IPS DF 6.9 (cell line): ENCODE results near the gene FNDC3B.

ENCODE experiments used
- DNase-seq: peaks from one replicate; pipeline ENCODE4 v3.0.0-alpha.2; 2013; ENCODE audit warnings: low read depth, low spot score
- H3K27ac ChIP-seq: one replicate; pipeline ENCODE4 v1.5.1; 2013; ENCODE audit warnings: low read length, control low read depth
- H3K27me3 ChIP-seq: 2 replicates; pipeline ENCODE4 v1.6.1; 2013; ENCODE audit warnings: mild to moderate bottlenecking, low read length; ENCODE audit not compliant: control insufficient read depth, insufficient read depth
- H3K36me3 ChIP-seq: 2 replicates; pipeline ENCODE4 v1.6.1; 2013; ENCODE audit warnings: low read length; ENCODE audit not compliant: control insufficient read depth, insufficient read depth
- H3K4me1 ChIP-seq: 2 replicates; pipeline ENCODE4 v1.6.1; 2013; ENCODE audit warnings: low read length; ENCODE audit not compliant: control insufficient read depth, insufficient read depth
- H3K4me3 ChIP-seq: 2 replicates; pipeline ENCODE4 v1.5.1; 2013; ENCODE audit warnings: mild to moderate bottlenecking, low read length
- H3K9me3 ChIP-seq: 2 replicates; pipeline ENCODE4 v1.6.1; 2013; ENCODE audit warnings: low read length, inconsistent platforms; ENCODE audit not compliant: control insufficient read depth, insufficient read depth
- whole genome bisulfite sequencing: extraction: QIAGEN DNeasy Blood & Tissue Kit; methylation state at CpG from one replicate; pipeline ENCODE4 v1.1.7; 2013; ENCODE audit warnings: mixed read lengths, missing lambda C conversion rate; ENCODE audit not compliant: insufficient read length, insufficient coverage; 5-methylcytosine and 5-hydroxymethylcytosine counted together

Gene FNDC3B

GRCh38 chr3:172272698-172273097, 233.3 kb downstream of the FNDC3B start:
- DNase-seq, result no peak
- no CpG with 5 or more reads among the region's 2 CpGs for WGBS
- no peak overlapping the region for H3K4me3 ChIP-seq
- no peaks in the 10 kb centered on the region for H3K4me1 ChIP-seq
- no peak overlapping the region for H3K27ac ChIP-seq
- no peaks in the 10 kb centered on the region for H3K27me3 ChIP-seq
- H3K9me3 ChIP-seq, result no peaks in the 10 kb centered on the region
- no peaks in the 10 kb centered on the region for H3K36me3 ChIP-seq

- no peak for DNase-seq
- no peaks in the 10 kb centered on the region for H3K4me1 ChIP-seq
- H3K9me3 ChIP-seq, result no peaks in the 10 kb centered on the region
- no peaks in the 10 kb centered on the region for H3K27me3 ChIP-seq
- WGBS, result no CpG with 5 or more reads among the region's 1 CpG
- no peaks in the 10 kb centered on the region for H3K36me3 ChIP-seq
- no peak overlapping the region for H3K27ac ChIP-seq
- H3K4me3 ChIP-seq, result no peak overlapping the region
Observed at GRCh38 chr3:172273378-172273777, 234.0 kb downstream of the FNDC3B start.

- whole genome bisulfite sequencing, result no CpG with 5 or more reads among the region's 2 CpGs
- no peaks in the 10 kb centered on the region for H3K36me3 ChIP-seq
- no peak overlapping the region for H3K27ac ChIP-seq
- H3K9me3 ChIP-seq, result no peaks in the 10 kb centered on the region
- no peaks in the 10 kb centered on the region for H3K27me3 ChIP-seq
- no peak for DNase-seq
- no peak overlapping the region for H3K4me3 ChIP-seq
- H3K4me1 ChIP-seq, result no peaks in the 10 kb centered on the region
Observed at GRCh38 chr3:172274906-172275305, 235.5 kb downstream of the FNDC3B start.

GRCh38 chr3:172275586-172275985, 236.2 kb downstream of the FNDC3B start:
- no peak overlapping the region for H3K4me3 ChIP-seq
- H3K36me3 ChIP-seq, result no peaks in the 10 kb centered on the region
- H3K27ac ChIP-seq, result no peak overlapping the region
- no peak for DNase-seq
- no peaks in the 10 kb centered on the region for H3K9me3 ChIP-seq
- no peaks in the 10 kb centered on the region for H3K4me1 ChIP-seq
- no peaks in the 10 kb centered on the region for H3K27me3 ChIP-seq
- whole genome bisulfite sequencing, result no CpG with 5 or more reads among the region's 1 CpG

GRCh38 chr3:172276103-172276502, 236.7 kb downstream of the FNDC3B start:
- Histone ChIP-seq H3K36me3 (no peaks in the 10 kb centered on the region), H3K27ac (no peak overlapping the region), H3K4me3 (no peak overlapping the region), H3K4me1 (no peaks in the 10 kb centered on the region), H3K9me3 (no peaks in the 10 kb centered on the region), H3K27me3 (no peaks in the 10 kb centered on the region)
- no peak for DNase-seq

GRCh38 chr3:172277151-172277652, 237.8 kb downstream of the FNDC3B start:
- no peaks in the 10 kb centered on the region for H3K4me1 ChIP-seq
- H3K36me3 ChIP-seq, result no peaks in the 10 kb centered on the region
- H3K27ac ChIP-seq, result no peak overlapping the region
- no peaks in the 10 kb centered on the region for H3K27me3 ChIP-seq
- DNase-seq, result no peak
- H3K4me3 ChIP-seq, result no peak overlapping the region
- WGBS, result no CpG with 5 or more reads among the region's 5 CpGs
- H3K9me3 ChIP-seq, result no peaks in the 10 kb centered on the region

- no peaks in the 10 kb centered on the region for H3K27me3 ChIP-seq
- no peak overlapping the region for H3K27ac ChIP-seq
- H3K4me1 ChIP-seq, result no peaks in the 10 kb centered on the region
- no peaks in the 10 kb centered on the region for H3K36me3 ChIP-seq
- WGBS, result no CpG with 5 or more reads among the region's 5 CpGs
- no peaks in the 10 kb centered on the region for H3K9me3 ChIP-seq
- no peak overlapping the region for H3K4me3 ChIP-seq
- no peak for DNase-seq
Observed at GRCh38 chr3:172279191-172279640, 239.8 kb downstream of the FNDC3B start.

- Histone ChIP-seq H3K9me3 (no peaks in the 10 kb centered on the region), H3K36me3 (no peaks in the 10 kb centered on the region), H3K27me3 (no peaks in the 10 kb centered on the region), H3K4me3 (no peak overlapping the region), H3K27ac (no peak overlapping the region), H3K4me1 (no peaks in the 10 kb centered on the region)
- WGBS, result no CpG with 5 or more reads among the region's 8 CpGs
- no peak for DNase-seq
Observed at GRCh38 chr3:172279974-172280373, 240.6 kb downstream of the FNDC3B start.

GRCh38 chr3:172280406-172281051, 241.2 kb downstream of the FNDC3B start:
- Histone ChIP-seq H3K9me3 (no peaks in the 10 kb centered on the region), H3K36me3 (no peaks in the 10 kb centered on the region), H3K4me3 (no peak overlapping the region), H3K27ac (no peak overlapping the region), H3K4me1 (no peaks in the 10 kb centered on the region), H3K27me3 (no peaks in the 10 kb centered on the region)
- no peak for DNase-seq
- no CpG with 5 or more reads among the region's 1 CpG for WGBS

GRCh38 chr3:172281884-172282283, 242.5 kb downstream of the FNDC3B start:
- no peaks in the 10 kb centered on the region for H3K36me3 ChIP-seq
- no peak overlapping the region for H3K4me3 ChIP-seq
- H3K9me3 ChIP-seq, result no peaks in the 10 kb centered on the region
- no CpG with 5 or more reads among the region's 7 CpGs for WGBS
- no peaks in the 10 kb centered on the region for H3K27me3 ChIP-seq
- no peak for DNase-seq
- no peaks in the 10 kb centered on the region for H3K4me1 ChIP-seq
- no peak overlapping the region for H3K27ac ChIP-seq

- no CpG with 5 or more reads among the region's 3 CpGs for WGBS
- no peak overlapping the region for H3K27ac ChIP-seq
- no peak for DNase-seq
- H3K27me3 ChIP-seq, result no peaks in the 10 kb centered on the region
- H3K4me3 ChIP-seq, result no peak overlapping the region
- peaks cover 2% of the 10 kb centered on the region; the same call in 1 of the 2 replicates for H3K36me3 ChIP-seq
- H3K9me3 ChIP-seq, result no peaks in the 10 kb centered on the region
- H3K4me1 ChIP-seq, result no peaks in the 10 kb centered on the region
Observed at GRCh38 chr3:172282850-172283249, 243.5 kb downstream of the FNDC3B start.
